ENCODE results near the gene PNMA6A. TPM values are rescaled to one million over a fixed set of nuclear protein-coding genes. Genes with fewer than 3 reads are reported as not detected.
"Not testable (repeated sequence)": the region's sequence is repeated elsewhere in the genome, so short reads cannot be mapped to it uniquely, and the experiment has no call there.

Gene PNMA6A
- 7.5 and 9.4 TPM in 2 replicates for total RNA-seq (2014; rRNA removed; shearing (Covaris generic))
- polyA plus RNA-seq (2015; cell fraction: cytosol; rRNA removed) = 5.4 and 6.0 TPM in 2 replicates
- 3.2 and 6.8 TPM in 2 replicates for polyA plus RNA-seq (2015; cell fraction: nucleus; rRNA removed)

DNA sequence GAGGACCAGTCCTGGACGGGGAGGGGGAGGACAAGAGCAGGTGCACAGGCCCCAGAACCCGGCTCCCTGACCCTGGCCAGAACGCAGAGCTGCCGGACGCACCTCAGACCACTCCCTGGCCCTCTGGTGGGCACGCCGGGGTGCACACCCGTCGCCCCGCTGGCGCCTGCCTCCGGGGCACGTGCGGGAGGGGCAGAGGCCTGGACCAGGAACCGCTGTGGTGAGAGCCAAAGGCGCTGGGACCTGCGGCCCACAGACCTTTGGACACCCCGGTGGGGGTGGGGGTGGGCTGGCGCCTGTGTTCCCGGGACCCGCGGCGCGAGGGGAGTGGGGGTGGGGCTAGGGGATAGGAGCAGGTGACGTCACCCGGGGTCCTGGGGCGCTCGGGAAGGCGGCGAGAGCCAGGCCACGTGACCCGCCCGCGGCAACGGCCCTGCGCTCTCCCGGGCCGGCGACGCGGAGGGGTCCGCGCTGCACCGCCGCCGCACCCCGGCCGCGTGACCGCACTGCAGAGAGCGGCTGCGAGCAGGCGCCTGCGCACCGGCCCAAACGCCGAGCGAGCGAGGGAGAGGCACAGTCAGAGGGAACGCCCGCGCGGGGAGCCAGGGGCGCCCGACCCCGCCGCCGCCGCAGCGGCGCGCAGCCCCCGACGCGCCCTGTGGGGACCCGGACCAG, at the start of gene PNMA6A:
TSS of gene PNMA6A (plus strand) at position 546 of the 675 bp plus-strand sequence. CDS start 609 bp downstream, outside the sequence.
- DNase-seq (ENCODE audit: low read depth, low spot score); in situ Hi-C loops (cut with HindIII; ENCODE audit: low pct_unique_long_range_greater_than_20kb, low sequenced_read_pairs): not testable (repeated sequence)

DNA sequence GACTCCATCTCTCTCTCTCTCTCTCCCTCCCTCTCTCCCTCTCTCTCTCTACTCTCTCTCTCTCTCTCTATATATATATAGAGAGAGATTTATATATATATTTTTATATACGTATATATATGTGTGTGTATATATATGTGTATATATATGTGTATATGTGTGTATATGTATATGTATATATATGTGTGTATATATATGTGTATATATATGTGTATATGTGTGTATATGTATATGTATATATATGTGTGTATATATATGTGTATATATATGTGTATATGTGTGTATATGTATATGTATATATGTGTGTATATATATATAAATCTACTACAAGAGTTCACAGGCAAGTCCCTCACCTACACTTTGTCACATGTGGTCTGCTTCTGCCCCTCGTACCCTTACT, 45.8 kb upstream of the PNMA6A start:
- in situ Hi-C loops (cut with HindIII; ENCODE audit: low pct_unique_long_range_greater_than_20kb, low sequenced_read_pairs); DNase-seq (ENCODE audit: low read depth, low spot score): not testable (repeated sequence)

DNA sequence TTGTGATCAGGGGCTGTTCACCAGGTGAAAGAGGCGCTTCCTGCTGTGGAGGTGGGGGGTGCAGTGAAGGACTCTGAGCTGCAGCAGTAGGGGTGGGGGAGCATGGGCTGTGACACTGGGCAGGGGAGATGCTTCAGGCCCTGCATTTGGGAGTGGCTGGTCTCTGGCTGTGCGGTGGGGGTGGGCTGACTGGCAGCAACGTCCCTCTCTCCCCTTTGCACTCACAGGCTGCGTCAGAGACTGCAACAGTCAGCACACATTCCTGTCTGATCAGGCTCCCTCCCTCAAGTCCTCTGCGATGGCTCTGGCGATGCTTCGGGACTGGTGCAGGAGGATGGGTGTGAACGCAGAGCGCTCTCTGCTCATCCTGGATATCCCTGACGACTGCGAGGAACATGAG, 43.8 kb upstream of the PNMA6A start:
- DNase-seq (ENCODE audit: low read depth, low spot score); in situ Hi-C loops (cut with HindIII; ENCODE audit: low pct_unique_long_range_greater_than_20kb, low sequenced_read_pairs): not testable (repeated sequence)

DNA sequence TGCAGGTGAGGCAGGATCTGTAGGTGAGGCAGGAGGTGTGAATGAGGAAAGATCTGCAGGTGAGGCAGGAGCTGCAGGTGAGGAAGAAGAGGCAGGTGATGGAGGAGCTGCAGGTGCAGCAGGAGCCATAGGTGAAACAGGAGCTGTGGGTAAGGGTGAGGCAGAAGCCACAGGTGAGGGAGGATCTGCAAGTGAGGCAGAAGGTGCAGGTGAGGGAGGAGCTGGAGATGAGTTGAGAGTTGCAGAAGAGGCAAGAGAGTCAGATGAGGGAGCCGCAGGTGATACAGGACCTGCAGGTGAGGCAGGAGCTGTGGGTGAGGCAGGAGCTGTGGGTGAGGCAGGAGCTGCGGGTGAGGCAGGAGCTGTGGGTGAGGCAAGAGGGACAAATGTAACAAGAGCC, 43.1 kb upstream of the PNMA6A start:
- in situ Hi-C loops (cut with HindIII; ENCODE audit: low pct_unique_long_range_greater_than_20kb, low sequenced_read_pairs) = no loop called here
- DNase-seq (ENCODE audit: low read depth, low spot score) = no peak

DNA sequence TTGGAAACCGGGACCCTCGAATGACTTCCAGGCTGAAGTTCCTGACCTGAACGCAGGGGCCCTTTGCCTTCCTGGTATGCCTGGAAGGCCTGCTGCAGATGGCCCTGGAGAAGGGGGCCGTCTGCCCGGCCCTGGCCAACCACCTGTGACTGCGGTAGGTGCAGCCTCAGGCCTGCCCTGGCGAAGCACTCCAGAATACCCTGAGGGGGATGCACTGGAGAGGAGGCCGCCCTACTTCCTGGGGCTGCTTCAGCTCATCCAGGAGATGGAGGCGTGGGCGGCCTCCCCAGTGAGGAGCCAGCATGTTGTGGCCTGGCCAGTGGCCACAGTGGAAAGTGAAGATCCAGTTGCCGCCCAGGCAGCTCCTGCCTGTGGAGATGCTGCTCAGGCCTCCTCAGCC, 42.4 kb upstream of the PNMA6A start:
- no peak for DNase-seq (ENCODE audit: low read depth, low spot score)
- in situ Hi-C loops (cut with HindIII; ENCODE audit: low pct_unique_long_range_greater_than_20kb, low sequenced_read_pairs) = no loop called here

DNA sequence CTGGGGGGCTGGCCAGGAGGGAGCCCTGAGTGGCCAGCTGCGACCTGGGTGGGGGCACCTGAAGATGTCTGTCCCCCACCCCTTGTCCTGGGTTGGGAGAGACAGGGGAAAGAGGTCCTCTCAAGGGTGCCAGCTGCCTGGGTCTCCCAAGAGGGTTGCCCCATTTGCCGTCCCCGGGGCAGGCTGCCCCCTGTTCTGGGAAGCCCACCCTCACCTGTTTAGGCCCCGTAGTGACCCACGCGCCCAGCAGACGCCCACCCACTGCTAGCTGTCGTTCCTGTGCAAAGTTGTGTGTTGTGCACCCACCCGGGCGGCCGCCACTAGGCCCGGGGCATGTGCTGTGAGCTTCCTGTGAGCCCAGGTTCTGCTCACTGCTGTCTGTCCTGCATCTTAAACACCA, 41.5 kb upstream of the PNMA6A start:
- in situ Hi-C loops (cut with HindIII; ENCODE audit: low pct_unique_long_range_greater_than_20kb, low sequenced_read_pairs) = no loop called here
- DNase-seq (ENCODE audit: low read depth, low spot score) = no peak

DNA sequence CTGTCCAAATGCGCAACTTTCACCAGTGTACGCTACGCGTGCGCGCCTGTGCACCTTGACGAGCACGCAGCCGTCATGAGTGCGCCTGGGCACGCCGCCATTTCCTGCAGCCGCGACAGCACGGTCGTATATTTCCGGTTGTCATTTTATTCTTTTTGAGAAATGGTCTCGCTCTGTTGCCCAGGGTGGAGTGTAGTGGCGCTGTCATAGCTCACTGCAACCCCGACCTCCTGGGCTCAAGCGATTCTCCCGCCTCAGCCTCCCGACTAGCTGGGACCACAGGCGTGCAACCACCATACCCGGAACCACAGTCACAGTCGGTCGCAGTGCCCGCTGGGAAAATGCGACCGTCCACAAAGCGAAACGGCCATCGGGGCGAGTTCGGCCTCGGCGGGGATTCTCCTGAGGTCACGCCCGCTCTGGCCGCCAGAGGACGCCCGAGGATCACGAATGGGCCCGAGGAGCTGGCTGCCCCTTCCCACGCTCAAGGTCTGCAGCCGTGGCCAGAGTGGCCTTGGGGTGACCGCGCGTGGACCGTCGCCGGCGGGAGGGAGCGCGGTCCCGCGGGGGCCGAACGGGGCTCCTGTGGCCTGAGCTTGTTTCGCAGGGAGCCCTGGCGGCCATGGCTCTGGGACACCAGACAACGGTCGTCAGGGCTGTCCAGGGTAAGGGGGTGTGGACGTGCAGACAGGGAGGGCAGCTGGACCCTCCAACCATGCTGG, 39.7 kb upstream of the PNMA6A start:
- in situ Hi-C loops (cut with HindIII; ENCODE audit: low pct_unique_long_range_greater_than_20kb, low sequenced_read_pairs) = no loop called here
- DNase-seq (ENCODE audit: low read depth, low spot score) = peak; percentile 56

DNA sequence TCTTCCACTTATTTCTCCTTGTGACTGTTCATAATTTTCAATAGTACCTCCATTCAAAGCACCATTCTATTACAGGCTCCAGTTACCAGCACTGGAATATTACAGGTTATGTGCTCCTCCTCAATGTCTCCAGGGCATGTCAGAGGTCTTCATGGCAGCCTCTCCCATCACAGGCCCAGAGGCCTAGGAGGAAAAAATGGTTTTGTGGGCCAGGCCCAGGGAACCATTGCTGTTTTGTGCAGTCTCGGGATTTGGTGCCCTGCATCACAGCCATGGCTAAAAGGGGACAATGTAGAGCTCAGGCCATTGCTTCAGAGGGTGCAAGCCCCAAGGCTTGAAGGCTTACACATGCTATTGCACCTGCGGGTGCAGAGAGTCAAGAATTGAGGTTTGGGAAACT, 23.2 kb upstream of the PNMA6A start:
- DNase-seq (ENCODE audit: low read depth, low spot score) = no peak
- in situ Hi-C loops (cut with HindIII; ENCODE audit: low pct_unique_long_range_greater_than_20kb, low sequenced_read_pairs) = no loop called here

DNA sequence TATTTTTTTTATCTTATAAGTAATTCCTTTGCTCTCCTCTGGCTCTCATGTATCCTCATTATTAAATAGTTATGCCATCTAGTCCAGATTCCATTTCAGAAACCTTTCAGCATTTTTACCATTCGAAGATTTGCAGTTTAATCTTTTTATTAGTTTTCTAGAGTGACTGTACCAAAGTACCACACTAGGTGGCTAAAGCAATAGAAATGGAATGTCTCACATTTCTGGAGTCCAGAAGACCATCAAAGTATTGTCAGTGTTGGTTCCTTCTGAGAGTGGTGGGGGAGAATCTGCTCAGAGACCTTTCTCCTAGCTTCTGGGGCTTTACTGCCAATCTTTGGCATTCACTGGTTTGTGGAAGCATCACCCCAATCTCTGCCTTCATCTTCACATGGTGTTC, 19.7 kb upstream of the PNMA6A start:
- in situ Hi-C loops (cut with HindIII; ENCODE audit: low pct_unique_long_range_greater_than_20kb, low sequenced_read_pairs) = no loop called here
- DNase-seq (ENCODE audit: low read depth, low spot score) = no peak

DNA sequence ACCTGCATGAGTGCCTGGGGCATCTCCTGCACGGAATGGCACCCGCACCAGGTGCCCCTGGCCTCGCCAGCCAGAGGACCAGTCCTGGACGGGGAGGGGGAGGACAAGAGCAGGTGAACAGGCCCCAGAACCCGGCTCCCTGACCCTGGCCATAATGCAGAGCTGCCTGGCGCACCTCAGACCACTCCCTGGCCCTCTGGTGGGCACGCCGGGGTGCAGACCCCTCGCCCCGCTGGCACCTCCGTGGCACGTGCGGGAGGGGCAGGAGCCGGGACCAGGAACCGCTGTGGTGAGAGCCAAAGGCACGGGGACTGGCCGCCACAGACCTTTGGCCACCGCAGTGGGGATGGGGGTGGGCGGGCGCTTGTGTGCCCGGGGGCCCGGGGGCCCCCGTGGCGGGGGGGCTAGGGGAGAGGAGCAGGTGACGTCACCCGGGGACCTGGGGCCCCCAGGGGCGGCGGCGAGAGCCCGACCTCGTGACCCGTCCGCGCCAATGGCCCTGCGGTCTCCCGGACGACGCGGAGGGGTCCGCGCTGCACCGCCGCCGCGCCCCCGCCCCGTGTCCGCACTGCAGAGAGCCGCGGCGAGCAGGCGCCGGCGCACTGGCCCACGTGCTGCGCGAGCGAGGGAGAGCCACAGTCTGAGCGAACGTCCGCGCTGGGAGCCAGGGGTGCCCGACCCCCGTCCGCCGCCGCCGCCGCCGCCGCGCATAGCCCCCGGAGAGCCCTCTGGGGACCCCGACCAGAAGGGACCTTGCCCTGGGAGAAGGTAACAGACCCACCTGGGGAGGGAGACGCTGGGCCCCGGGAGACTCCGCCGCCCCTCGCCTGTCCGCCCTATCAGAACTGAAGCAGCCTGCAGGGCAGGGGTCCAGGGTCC, 16.1 kb upstream of the PNMA6A start, which contains the start of gene PNMA3:
TSS of gene PNMA3 (plus strand) at position 600 of the 879 bp plus-strand sequence. CDS start 586 bp downstream, outside the sequence.
- in situ Hi-C loops (cut with HindIII; ENCODE audit: low pct_unique_long_range_greater_than_20kb, low sequenced_read_pairs) = no loop called here
- no peak for DNase-seq (ENCODE audit: low read depth, low spot score)

DNA sequence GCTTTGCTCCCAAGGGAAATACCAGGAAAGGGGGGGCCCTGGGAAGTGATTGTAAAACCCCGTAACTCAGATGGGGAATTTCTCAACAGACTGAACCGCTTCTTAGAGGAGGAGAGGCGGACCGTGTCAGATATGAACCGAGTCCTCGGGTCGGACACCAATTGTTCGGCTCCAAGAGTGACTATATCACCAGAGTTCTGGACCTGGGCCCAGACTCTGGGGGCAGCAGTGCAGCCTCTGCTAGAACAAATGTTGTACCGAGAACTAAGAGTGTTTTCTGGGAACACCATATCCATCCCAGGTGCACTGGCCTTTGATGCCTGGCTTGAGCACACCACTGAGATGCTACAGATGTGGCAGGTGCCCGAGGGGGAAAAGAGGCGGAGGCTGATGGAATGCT, 15.0 kb upstream of the PNMA6A start:
- in situ Hi-C loops (cut with HindIII; ENCODE audit: low pct_unique_long_range_greater_than_20kb, low sequenced_read_pairs) = no loop called here
- DNase-seq (ENCODE audit: low read depth, low spot score) = no peak

DNA sequence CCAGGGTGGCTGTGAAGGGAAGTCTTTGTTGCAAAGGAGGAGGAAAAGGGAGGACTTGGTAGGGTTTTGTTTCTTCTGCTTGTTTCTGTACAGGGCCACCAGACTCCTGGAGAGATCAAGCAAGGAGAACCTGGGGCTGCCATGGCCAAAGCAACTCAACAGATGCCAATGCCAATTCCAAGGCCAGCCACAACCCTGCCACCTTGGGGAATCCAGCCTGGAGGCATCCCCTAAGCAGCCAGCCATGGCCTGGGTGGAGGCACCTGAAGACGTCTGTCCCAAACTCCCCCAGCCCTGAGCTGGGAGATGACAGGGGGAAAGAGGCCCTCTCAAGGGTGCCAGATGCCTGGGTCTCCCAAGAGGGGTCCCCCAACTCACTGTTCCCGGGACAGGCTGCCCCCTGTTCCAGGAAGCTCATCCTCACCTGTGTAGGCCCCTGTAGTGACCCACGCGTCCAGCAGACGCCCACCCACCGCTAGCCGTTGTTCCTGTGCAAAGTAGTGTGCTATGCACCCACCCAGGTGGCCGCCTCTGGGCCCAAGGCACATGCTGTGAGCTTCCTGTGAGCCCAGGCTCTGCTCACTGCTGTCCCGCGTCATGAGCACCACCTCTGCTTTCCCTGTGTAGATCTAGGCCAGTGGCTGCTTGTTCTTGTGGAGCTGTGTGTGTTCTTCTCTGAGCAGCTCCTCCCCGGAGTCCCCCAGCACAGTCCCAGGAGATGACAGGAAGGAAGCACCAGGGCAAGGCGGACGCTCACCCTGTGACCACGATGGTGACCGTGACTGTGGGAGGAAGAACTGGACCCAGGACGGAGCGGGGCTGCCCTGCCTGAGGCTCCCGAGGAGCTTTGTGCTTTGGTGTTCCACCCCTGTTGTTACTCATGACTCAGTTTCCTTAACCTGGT, 12.8 kb upstream of the PNMA6A start:
- in situ Hi-C loops (cut with HindIII; ENCODE audit: low pct_unique_long_range_greater_than_20kb, low sequenced_read_pairs) = no loop called here
- no peak for DNase-seq (ENCODE audit: low read depth, low spot score)

DNA sequence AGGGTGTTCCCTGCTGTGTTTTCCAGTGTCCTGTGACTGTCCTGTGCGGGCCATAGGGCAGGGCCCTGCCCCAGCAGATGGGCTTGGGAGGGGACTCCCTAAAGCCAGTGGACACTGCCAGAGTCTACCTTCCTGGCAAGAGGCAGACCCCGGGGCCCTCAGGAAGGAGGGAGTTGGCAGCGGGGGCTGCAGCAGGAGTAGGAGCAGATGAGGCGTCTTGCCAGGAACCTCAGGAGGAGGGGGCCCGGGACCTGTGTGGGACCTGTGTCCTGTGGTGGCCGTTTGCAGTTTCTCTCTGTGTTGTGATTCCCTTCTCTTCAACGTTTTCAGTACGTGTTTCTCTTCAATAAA, 12.2 kb upstream of the PNMA6A start:
- in situ Hi-C loops (cut with HindIII; ENCODE audit: low pct_unique_long_range_greater_than_20kb, low sequenced_read_pairs) = no loop called here
- DNase-seq (ENCODE audit: low read depth, low spot score) = no peak

DNA sequence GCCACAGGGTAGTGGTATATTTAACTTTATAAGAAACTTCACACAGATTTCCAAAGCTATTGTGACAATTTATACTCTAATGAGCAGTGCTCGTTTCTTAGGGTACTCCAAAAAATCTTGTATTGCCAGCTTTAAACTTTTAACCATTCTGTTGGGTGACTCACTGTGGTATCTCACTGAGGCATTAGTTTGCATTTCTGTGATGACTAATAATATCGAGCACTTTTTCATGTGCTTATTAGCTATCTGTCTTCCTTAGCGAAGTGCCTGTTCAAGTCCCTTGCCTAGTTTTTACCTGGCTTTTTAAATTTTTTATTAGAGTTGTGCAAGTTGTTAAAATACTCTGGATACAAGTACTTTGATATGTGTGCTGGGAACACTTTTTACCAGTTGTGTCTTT, 10.5 kb upstream of the PNMA6A start:
- in situ Hi-C loops (cut with HindIII; ENCODE audit: low pct_unique_long_range_greater_than_20kb, low sequenced_read_pairs) = no loop called here
- no peak for DNase-seq (ENCODE audit: low read depth, low spot score)

DNA sequence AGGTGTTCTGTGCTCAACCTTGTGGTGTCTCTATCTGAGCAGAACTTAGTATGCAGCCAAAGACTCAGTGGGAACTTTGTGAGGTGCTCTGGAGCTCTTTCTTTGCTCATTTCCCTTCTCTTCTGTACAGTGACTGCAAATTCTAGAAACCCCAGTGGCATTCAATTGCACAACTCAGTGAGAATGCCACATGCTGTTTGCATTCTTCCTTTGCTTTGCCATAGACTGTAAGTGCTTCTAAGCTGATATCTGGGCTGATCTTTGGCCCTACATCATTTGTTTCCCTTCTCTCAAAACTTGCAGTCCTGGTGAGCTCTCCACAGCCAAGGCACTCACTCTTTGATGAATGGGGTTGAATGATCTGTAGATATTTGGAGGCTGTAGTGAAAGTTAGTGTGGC, 8.9 kb upstream of the PNMA6A start:
- no peak for DNase-seq (ENCODE audit: low read depth, low spot score)
- in situ Hi-C loops (cut with HindIII; ENCODE audit: low pct_unique_long_range_greater_than_20kb, low sequenced_read_pairs) = no loop called here

DNA sequence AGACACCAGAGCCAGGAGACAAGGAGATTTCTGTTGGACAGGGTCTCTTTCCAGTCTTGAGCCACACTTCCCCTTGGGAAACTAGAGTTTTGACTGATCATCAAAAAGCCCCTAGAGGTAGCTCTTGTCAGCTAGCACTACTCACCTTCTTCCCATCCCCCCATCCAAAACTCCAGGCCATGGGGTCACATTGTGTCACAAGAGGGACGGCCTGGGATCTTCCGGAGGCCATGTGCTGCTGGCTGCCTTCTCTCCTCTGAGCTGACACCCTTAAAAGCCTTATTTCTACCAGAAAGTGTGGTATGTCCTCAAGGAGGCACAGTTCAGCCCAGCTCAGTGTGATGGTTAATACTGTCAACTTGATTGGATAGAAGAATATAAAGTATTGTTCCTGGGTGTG, 8.2 kb upstream of the PNMA6A start:
- in situ Hi-C loops (cut with HindIII; ENCODE audit: low pct_unique_long_range_greater_than_20kb, low sequenced_read_pairs) = no loop called here
- no peak for DNase-seq (ENCODE audit: low read depth, low spot score)

DNA sequence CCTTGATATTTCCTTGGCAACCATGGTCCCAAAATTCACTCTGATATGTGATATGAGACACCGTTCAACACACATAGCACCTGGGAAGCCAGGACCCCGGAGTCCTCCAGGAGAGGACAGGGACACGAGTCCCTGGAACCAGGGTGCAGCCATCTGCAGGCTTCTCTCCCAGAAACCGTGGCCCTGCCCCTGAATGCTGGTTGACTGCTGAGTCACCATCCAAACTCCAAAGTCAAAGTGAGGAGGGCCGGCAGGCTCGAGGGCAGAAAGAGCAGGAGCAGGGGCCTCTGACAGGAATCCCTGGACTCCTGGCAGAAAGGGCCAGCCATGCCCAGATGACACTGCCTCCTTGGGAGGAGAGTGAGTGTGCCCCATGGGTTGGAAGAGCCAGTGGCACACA, 6.9 kb upstream of the PNMA6A start:
- in situ Hi-C loops (cut with HindIII; ENCODE audit: low pct_unique_long_range_greater_than_20kb, low sequenced_read_pairs) = no loop called here
- DNase-seq (ENCODE audit: low read depth, low spot score) = no peak

All from SK-MEL-5 (cell line).